Astrocyte of the cerebellum (primary cell): ENCODE measurements around the gene SCN5A.

Experiments used
- DNase-seq: peaks from one replicate; pipeline ENCODE4 v3.0.0-alpha.2; 2011; ENCODE audit warnings: low read depth
- H3K4me3 ChIP-seq: 2 replicates; pipeline ENCODE4 v1.5.1; 2011; ENCODE audit warnings: mild to moderate bottlenecking, low read depth, low read length, moderate library complexity
- CTCF ChIP-seq: IDR thresholded peaks from 2 replicates; pipeline ENCODE4 v1.5.1; 2012; ENCODE audit warnings: low read length, low read depth, moderate library complexity, mild to moderate bottlenecking; ENCODE audit errors: missing control alignments
- in situ Hi-C: cut with HindIII; loops from 2 replicates; pipeline ENCODE4 v1.10.0; 2017; ENCODE audit warnings: low sequenced_read_pairs

SCN5A gene

GRCh38 chr3:38580450-38581382 lies 68.8 kb downstream of the SCN5A start:
- no peak for TF ChIP-seq CTCF
- in situ Hi-C loops: no loop called here
- no peak for DNase-seq
- H3K4me3 ChIP-seq: no peak overlapping the region

- TF ChIP-seq CTCF: no peak
- in situ Hi-C loops: no loop called here
- H3K4me3 ChIP-seq: no peak overlapping the region
- DNase-seq: no peak
Observed at GRCh38 chr3:38579551-38580449, 69.7 kb downstream of the SCN5A start.

- no peak overlapping the region for H3K4me3 ChIP-seq
- no peak for TF ChIP-seq CTCF
- peak; percentile 24 for DNase-seq
- in situ Hi-C loops: no loop called here
Observed at GRCh38 chr3:38579141-38579540, 70.3 kb downstream of the SCN5A start.

GRCh38 chr3:38578551-38578950 lies 70.9 kb downstream of the SCN5A start:
- no peak for DNase-seq
- no peak for TF ChIP-seq CTCF

GRCh38 chr3:38578081-38578475 lies 71.4 kb downstream of the SCN5A start:
- TF ChIP-seq CTCF: no peak
- no peak for DNase-seq
- no peak overlapping the region for H3K4me3 ChIP-seq
- in situ Hi-C loops: no loop called here

More at GRCh38 chr3:38578551-38578950, 70.9 kb downstream of the SCN5A start:
- in situ Hi-C loops: no loop called here
- no peak overlapping the region for H3K4me3 ChIP-seq

- no peak for DNase-seq
- no peak overlapping the region for H3K4me3 ChIP-seq
- no peak for TF ChIP-seq CTCF
- in situ Hi-C loops: no loop called here
Observed at GRCh38 chr3:38577371-38578080, 72.0 kb downstream of the SCN5A start.
